GM18870 (cell line): ENCODE measurements around the gene TRPM3.

ENCODE experiments used
- ATAC-seq: cut with Tn5 transposase; IDR thresholded peaks from one replicate; pipeline ENCODE4 v1.9.1; 2021; ENCODE audit warnings: moderate library complexity; ENCODE audit not compliant: unreplicated experiment

TRPM3 gene

DNA sequence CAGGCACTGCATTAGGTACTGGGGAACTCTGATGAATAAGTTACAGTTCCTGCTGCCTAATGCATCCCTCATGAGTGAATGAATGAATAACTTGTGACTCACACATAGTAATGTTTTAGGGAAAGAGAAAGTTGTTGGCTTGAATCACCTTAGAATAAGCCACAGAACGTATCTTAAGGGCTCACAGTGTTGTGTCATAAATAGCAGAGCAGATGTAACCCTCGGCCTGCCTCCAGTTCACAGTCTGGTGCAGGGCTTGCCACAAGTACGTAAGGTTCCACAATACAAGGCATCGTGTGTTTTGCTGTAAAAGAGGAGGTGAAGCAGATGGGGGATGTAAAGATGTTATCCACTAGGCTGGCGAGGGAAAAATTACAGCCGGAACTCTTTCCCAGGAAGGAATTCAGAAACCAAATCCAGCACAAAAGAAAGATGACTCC is 218.7 kb downstream of the TRPM3 start:
- ATAC-seq = peak; percentile 53

DNA sequence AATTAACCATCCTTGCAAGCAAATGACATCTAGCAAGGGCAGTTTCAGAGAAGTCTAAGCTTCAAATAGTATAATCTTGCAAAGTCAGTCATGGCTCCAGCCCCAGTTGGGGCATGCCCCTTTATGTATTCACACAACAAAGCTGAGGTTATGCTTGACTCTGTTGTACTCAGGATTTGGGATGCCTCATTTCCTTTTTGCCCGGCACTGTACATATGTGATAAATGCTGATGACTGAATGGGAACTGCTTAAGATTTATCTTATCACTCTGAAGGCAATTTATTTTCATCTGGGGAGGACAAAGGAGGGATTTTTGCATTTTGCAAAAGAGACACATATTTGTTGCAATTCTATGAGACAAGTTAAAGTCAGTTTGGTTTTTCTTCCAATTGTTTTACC is 219.2 kb downstream of the TRPM3 start:
- no peak for ATAC-seq

DNA sequence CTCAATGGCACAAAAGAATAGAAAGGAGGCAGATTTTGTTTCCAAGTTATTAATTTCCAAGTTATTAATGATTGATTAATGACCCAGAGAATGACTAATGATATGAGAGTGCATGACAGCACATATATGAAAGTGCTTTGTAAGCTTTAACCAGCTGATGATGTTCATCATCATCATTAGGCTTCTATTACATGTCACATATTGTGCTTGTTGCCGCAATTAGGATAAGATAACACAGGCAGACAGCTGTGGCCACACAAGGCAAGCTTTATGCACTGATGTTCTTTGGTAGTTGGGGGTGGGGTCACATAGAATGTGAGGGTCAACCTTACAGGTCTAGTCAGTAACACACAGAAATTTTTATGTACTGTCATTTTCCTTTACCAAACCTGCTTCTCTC is 219.7 kb downstream of the TRPM3 start:
- ATAC-seq = no peak

DNA sequence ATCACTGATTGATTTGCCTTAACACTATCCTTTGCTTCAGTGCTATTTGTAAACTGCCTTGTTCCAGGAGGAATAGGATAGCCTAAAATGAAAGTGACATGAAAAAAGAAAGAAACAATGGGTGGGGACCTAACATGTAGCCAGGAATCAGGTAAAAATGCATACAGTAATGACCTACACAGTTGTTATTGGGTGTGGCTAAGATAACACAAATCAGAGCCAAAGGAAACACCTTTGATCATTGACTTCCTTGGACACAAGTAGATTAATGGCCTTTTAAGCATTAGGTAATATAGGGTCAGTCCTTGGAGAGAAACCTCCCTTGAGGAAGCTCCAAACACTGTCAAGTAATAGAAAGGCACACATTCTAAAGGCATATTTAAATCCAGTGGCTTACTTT is 220.4 kb downstream of the TRPM3 start:
- ATAC-seq = no peak

DNA sequence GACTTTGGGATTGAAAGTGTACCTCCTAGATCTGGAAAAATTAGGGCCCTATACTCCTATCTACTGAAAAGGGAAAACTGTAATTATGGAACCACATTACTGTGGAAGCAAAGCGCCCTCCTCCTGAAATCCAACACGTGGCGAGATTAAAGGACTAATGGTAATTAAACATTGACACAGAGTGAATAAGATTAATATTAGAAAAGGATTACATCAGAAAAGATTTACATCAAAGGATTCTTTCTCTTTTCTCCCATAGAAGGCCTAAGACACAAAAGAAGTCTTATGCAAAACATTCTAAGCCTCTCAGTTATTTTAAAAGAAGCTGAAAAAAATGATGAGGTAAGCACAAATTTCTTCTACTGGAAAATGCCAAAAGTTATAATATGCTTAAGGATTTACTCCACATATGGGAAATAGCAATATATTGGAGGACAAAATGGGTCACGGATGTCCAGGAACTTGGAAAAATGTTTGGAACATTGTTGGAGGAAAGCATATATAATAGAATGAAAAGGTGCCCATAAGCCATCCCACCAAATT is 227.8 kb downstream of the TRPM3 start:
- no peak for ATAC-seq

DNA sequence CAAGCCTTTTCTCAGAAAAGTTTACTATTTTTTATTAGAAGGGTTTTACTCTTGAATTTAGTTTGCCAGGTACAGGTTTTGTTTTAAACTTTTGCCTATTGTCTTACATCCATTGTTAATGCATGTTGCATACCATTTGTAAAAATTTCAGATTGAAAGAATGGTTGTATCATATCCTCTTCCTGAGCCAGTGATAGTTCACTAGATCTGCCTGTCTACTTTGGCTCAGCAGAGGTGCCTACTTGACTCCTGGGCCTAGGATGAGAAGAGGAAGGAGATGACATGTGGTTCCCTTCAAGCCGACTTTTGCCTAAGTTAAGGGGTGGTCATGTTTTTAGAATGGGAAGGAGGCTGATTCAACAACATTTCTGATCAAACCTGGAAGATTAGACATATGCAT is 232.9 kb downstream of the TRPM3 start:
- no peak for ATAC-seq

DNA sequence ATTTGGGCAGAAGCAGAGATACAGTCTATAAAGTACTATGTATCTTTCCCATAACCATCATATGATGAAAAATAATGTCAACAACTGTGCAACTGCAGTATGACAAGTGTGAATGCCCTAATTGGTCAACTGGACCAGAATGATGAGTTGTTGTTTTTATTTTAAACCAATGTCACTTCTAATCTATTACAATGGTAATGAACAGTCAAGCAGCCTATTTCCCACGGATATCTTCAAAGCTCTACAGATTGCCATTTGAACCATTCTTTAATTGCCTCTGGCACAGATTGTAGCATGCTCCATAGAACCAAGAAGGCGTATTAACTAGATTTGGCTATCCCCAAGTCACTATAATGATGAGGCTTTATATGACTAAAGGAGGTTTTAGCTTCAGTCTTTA is 233.6 kb downstream of the TRPM3 start:
- ATAC-seq = no peak

DNA sequence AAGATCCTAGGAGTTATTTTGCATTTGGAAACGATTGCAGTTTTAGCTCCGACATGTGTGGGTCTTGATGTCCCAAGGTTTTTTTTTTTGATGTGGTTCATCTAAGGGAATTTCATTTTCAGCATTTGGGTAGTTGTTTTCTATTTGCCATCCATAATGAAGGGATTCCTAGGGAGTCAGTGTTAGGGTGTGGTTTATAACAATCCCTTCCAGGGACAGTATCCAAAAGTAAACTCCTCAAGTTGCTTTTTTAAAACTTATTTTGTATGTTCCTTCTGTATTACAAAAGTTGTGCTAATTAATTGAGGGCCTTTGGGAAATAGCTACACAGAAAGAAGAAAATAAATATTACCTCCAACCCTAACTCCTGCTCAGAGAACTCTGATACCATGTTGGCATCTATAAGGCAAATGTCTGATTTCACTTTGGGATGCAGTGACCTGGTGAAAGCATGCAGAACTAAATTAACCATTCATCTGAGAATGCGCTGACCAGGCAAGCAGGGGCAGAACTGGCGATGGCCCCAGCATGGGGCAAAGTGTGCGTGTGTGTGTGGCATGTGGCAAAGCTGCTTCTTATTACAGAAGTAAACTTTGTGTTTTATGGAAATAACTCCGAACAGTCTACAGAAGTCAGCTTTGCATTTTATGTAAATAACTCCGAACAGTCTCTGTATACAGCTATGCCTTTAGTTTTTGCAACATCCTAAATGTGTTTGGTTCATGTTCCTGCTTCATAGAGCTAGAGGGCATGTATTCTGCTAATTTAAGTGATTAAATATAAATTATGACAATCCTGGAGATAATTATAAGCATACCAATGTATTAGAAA is 237.2 kb downstream of the TRPM3 start:
- no peak for ATAC-seq

DNA sequence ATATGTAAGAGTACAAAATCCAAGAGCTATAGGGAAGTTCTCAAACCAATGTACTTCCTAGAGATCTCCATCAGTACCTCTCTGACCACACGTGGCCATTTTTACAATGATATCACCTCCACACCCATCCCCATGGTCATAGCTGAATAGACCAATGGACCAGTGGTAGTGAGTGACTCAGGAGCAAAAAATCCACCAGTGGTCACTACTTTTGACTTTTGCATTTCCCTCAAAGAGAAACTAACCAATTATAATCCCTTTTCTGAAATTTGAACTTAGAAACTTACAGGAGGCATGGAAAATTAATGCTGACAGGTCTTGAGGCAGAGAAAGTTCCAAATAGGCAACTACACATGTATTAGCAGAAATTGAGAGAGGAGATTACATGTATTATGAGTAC is 238.4 kb downstream of the TRPM3 start:
- no peak for ATAC-seq

DNA sequence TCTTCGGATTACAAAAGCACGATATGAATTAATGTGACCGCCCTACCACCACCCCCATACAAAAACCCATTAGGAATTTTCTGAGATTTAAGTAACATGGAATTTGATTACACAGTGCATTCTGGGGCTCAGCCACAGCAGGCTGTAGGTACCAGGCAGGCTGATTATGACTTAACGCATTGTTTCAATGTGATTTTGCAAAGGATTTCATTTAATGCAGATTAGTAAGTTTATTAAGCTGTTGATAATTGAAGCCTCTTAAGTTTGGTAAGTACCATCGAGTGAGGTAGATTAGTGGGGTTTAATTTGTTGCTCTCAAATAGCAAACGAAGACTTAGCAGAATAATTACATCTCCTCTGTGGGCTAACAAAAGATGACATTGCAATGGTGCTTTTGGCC is 240.1 kb downstream of the TRPM3 start:
- no peak for ATAC-seq

DNA sequence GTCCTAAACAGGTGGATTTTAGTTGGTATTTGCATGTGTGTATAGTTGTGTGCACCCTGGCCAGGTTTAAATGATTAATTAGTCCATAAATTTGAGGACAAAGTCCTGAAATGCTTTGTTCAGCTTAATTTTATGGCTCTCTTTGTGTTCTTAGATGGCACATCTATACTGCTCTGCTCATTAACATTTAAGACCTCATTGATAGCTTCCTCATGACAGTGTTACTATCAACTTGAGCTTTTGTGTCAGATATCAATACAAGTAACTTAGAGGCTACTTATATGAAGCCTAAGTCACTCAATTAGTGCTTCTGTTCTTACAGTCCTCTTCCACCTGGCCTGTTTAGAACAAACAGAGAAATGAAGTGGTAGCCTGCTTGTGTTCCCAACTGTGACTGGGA is 240.9 kb downstream of the TRPM3 start:
- no peak for ATAC-seq

DNA sequence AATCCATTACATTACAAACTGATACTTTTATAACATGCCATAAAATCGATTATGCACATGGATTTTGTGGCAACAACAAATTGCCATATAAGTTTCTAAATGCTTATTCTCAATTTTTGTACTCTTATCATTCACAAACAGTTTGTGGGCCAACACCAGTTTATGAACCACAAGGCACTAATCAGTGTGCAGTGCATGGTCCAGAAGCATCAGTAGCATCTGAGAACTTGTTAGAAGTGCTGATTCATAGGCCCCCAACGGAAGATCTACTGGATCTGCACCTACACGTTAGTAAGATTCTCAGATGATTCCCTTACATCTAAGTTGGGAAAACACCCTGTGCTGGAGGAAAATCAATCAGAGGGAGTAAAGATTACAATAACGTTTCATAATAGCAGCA is 242.8 kb downstream of the TRPM3 start:
- no peak for ATAC-seq

DNA sequence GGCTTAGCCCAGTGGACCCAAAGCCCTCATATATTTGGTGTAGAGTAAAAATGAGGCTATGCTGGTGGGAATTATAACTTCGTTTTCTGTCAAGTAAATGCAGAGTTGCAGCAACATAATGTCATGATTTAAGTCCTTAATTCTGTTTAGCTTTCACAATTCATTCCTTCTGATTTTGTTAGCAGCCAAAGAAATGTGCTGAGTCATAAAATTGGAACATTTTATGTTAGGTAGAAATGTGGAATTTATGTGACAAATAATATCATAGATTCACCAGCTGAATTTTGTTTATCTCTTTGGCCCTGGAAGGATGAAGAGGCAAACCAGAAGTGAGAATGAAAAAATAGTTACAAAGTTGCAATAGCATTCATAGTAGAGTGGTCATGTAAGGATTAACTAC is 247.0 kb downstream of the TRPM3 start:
- ATAC-seq = no peak

DNA sequence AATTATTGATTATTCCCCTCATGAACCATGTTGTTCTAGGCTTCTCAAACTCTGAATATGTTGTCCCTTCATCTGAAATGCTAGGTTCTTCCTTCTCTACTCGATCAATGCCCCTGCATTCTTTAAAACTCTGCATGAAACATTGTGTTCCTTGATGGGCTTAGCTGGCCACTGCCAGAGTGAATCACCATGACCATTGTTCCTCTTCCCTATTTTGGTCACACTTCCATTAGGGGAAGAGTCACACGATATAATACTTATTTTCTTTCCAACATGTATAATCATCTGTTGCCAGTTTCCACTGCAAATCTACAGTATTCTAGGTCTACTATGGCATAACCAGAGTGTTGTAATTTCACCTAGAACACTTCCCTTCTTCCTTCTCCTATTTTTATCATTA is 247.9 kb downstream of the TRPM3 start:
- no peak for ATAC-seq

DNA sequence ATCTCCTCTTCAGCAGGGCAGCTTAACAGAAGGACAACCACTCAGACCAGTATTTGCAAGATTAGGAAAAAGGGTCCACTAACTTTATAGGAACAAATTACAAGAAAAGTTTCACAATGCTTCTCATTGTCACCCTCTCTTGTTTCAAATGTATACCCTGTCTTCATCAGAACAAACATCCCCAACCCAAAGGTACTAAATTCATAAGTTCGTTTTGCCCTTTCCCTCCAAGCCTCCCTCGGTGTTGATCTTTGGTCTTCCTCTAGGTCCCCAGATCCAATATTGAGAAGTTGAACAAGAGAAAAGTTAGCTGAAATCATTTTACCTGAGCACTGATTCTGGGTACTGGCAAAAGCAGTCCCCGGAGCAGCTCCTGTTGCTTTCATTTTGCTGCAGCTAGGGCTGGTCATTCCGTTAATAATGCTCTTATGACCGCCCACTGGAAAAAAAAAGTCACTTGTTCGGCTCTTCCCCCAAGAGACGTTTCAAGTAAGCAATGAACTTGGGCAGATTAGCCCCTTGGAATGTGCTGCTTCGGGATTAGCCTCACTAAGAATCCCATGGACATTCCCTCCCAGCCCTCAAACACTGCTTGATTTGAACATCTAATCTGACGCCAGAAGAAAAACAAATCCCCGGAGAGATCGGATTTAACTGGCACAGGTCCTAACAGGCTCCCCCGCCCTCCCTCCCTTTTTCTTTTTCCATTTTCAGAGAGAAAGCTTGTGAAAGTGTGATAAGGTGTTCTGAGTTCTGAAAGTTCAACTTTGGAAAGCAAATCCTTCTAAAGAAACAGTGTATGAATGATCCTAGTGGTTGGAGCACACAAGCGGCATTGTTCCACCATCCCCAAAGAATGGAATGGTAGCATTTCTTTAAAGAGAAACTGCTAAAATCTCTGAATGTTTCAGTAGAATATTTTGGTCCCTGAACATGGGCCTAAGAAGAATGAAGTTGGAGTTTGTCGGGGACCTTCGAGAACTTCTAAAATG is 252.5 kb downstream of the TRPM3 start:
- ATAC-seq = no peak

DNA sequence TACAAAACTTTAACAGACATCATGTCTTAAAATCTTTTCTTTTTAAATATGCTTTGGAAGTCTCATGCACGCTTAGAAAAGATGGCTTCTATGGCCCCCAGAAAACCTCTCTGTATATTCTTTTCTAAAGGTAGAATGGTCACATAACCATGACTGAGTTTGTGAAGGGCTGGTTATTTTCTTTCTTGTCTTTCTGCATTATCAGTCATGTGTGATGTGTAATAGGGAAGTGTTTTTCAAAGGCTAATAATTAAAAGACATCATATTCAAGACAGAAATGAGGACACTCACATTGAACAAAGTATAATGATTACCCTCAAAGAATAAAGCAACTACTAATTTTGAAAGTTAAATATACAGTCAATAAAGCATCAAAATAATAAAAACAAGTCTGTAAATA is 253.4 kb downstream of the TRPM3 start:
- ATAC-seq = no peak

DNA sequence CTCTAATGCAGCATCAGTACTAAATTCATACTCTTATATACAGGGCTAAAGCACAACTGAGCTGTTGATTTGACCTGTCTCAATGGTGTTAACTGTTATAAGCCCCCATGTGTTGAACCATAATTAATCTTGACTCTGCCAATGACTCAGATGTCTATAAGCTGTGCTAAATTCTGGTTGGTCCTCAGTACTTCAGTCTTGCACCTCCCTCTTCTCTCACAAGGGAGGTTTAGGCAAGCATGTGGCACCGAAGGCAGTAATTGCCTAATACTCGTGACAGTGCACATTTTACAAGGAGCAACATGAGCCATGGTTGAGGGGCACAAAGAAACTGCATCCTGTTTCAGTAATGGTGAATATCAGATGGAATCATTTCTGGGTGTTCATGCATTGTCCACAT is 255.9 kb downstream of the TRPM3 start:
- no peak for ATAC-seq

DNA sequence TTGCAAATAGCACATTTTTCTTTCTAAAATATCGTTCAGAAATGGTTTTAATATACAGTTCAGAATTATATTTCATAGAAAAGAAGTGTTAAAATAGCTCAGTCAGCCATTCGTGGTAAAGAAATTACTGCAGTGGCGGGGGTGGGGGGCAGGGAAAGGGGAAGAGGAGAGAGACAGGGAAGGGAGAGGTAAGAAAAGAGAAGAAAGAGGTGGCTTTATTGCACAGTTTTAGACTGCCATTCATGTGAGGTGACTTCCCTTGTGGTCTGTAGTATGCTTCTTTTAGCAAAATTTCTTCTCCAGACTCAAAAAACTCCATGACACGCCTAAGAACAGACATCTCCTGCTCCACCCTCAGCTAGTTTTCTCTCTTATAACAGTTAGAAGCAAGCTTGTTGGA is 259.6 kb downstream of the TRPM3 start:
- no peak for ATAC-seq

DNA sequence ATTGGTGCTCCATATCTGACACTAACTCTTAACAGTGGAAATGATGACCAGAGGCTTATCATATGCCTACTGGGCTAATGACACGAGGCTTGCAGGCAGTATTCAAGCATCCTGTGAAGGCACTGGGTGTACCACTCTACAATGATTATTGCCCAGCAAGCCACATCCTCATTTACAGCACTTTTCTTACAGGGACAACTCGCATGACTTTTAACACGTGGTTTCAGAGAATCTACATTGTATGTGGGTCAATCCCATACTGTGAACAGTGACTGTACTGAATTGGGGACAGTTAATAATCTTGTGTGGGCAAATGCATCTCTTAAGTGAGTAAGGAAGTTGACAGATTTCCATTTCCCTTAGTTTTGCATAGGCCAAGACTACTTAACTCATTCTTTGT is 260.0 kb downstream of the TRPM3 start:
- ATAC-seq = no peak

DNA sequence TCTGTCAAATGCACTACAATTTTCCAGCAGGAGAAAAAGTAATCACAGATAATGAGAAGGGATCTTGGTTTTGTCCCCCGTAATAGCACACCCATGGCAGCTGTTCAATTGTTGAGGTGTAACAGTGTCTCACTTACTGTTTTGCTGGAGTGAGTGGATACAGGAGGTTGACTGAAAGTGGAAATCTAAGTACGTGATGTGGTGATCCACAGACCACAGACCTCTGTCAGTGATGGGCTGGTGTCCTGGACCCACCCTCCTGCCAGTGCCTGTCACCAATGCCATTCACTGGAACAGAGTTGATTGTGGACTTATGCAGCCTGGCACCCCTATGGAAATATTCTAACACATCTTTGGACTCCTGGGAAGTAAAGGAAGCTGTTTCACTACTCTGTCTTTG is 261.7 kb downstream of the TRPM3 start:
- ATAC-seq = no peak

DNA sequence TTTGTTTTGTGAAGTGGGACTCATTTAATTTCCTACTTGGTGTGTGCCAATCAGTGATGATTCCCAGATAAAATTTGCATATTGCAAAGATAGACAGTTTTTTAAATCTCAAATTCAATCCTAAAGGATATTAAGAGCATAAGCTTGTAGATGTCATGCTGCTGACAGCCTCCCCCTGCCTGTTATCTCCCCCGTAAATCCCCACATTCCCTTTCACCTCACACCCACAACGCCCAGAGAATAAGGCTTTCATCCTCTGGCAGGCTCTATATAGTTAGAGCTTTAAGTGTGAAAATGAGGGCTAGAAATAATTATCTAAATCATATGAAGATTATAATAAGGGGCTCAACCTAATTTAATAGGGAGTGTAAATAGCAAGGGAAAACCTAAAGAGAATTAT is 265.0 kb downstream of the TRPM3 start:
- no peak for ATAC-seq
